ENCODE results near the gene SBF2. TPM values are rescaled to one million over a fixed set of nuclear protein-coding genes. Genes with fewer than 3 reads are reported as not detected.

The SBF2 gene
- total and polyA plus RNA-seq, 2 donors (not counting 3 experiments of a cell fraction or from before 2014, with no cell fraction given), result 15.4 to 42.4 TPM

GRCh38 chr11:9799886-9800285 is 494.1 kb downstream of the SBF2 start:
- Histone ChIP-seq H4K20me1 (replicated peaks; ENCODE audit: control insufficient read depth, extremely low read depth, insufficient read depth, low read length) (no peaks in the 10 kb centered on the region), H3K79me2 (ENCODE audit: control insufficient read depth, insufficient read depth, low read length) (no peaks in the 10 kb centered on the region), H3K4me2 (ENCODE audit: insufficient read depth, low read length) (no peak overlapping the region), H3K9me1 (replicated peaks; ENCODE audit: control insufficient read depth, extremely low read depth, insufficient read depth, low read length) (no peaks in the 10 kb centered on the region), H3K9me3 (replicated peaks; ENCODE audit: control insufficient read depth, insufficient read depth, low read length) (no peaks in the 10 kb centered on the region), H2AFZ (ENCODE audit: low read depth, low read length) (no peak overlapping the region), H3K27me3 (ENCODE audit: control insufficient read depth in 2 of 2, insufficient read depth in 2 of 2, low read length in 2 of 2) (no peaks in the 10 kb centered on the region), H3K4me3 (replicated peaks in 1 of 3; ENCODE audit: insufficient read depth in 1 of 3, low read depth in 1 of 3, low read length in 3 of 3) (no peak overlapping the region), H3K27ac (ENCODE audit: insufficient read depth, low read depth, low read length) (no peak overlapping the region), H3K9ac (replicated peaks; ENCODE audit: extremely low read depth, insufficient read depth, low read length) (no peak overlapping the region), H3K36me3 (ENCODE audit: control insufficient read depth in 2 of 2, extremely low read depth in 1 of 2, insufficient read depth in 2 of 2, low read length in 2 of 2) (no peaks in the 10 kb centered on the region), H3K4me1 (ENCODE audit: control insufficient read depth, extremely low read depth, insufficient read depth, low read length) (no peaks in the 10 kb centered on the region)
- no TSS peak for BruUV-seq (replicated peaks)
- no peak for DNase-seq (ENCODE audit: low read depth, low spot score)
- POLR2A ChIA-PET, result no interaction called here
- dilution Hi-C loops (cut with MboI; ENCODE audit: extremely low pct_ligation_motif_present, low sequenced_read_pairs) (no loop called here), intact Hi-C loops (cut with micrococcal nuclease) (no loop called here)
- FAIRE-seq, result peak; percentile 8
- TF ChIP-seq EZH2 (IDR thresholded peaks at IDR 0.05; ENCODE audit: borderline replicate concordance, low read depth, low read length, severe bottlenecking), result no peak
- TF ChIP-seq FOS (IDR thresholded peaks at IDR 0.05; ENCODE audit: borderline replicate concordance, insufficient read depth, low read length), result no peak
- TF ChIP-seq MYC (IDR thresholded peaks at IDR 0.05; ENCODE audit: low read depth, low read length), result no peak
- TF ChIP-seq POLR2A (IDR thresholded peaks at IDR 0.05; ENCODE audit: low read depth, low read length), result no peak
- TF ChIP-seq POLR2AphosphoS5 (IDR thresholded peaks at IDR 0.05; ENCODE audit: insufficient read depth, low read depth, low read length), result no peak
- TF ChIP-seq JUN (IDR thresholded peaks at IDR 0.05; ENCODE audit: borderline replicate concordance, insufficient read depth, insufficient read length, low read depth), result no peak
- no peak for TF ChIP-seq CTCF (IDR thresholded peaks at IDR 0.05; ENCODE audit: extremely low read depth in 1 of 2, insufficient read depth in 1 of 2, low read depth in 1 of 2, low read length in 2 of 2)
- TF ChIP-seq MAX (IDR thresholded peaks at IDR 0.05; ENCODE audit: insufficient read depth, insufficient read length), result no peak
- TF ChIP-seq GATA2 (IDR thresholded peaks at IDR 0.05; ENCODE audit: insufficient read depth, insufficient read length, low read depth, low read length), result no peak
- CTCF ChIA-PET, result no interaction called here
